K562 (cell line): ENCODE data around the gene DUSP5. TPM values are rescaled to one million over a fixed set of nuclear protein-coding genes. Genes with fewer than 3 reads are reported as not detected.

Experiments
- ATAC-seq: fragments of 200-7000 bp; cut with Tn5 transposase; 3 replicates; pipeline ENCODE4 v1.9.1; 2020; ENCODE audit warnings: moderate library complexity
- BruUV-seq: library from RNA; stranded (reverse); fragments of 400-500 nt; replicated peaks from 2 replicates; lab custom pipeline; 2021; lab: Mats Ljungman, UMichigan
- CTCF ChIA-PET: fragments of 300-600 bp; formaldehyde crosslinking; extraction: SDS; loops from one replicate; lab custom pipeline; 2021; ENCODE audit warnings: low intra/inter-chr PET ratio; lab: Yijun Ruan, JAX
- POLR2A ChIA-PET: fragments of 300-600, 350-650 bp; sonication (Branson Sonifier 250); formaldehyde crosslinking; extraction: SDS; loops from one replicate; lab custom pipeline; 2021; ENCODE audit warnings: antibody characterized with exemption, inconsistent platforms; lab: Yijun Ruan, JAX
- DNase-seq, 4 experiments: peaks; one replicate each; pipeline versions ENCODE4 v3.0.0 to v3.0.0-alpha.2; 2011 to 2018; ENCODE audit warnings: low spot score in 3 of 4, mixed read lengths in 3 of 4; ENCODE audit errors: extremely low read depth in 1 of 4
- FAIRE-seq: peaks from 2 replicates; lab custom pipeline; 2011; peaks lifted over from hg19 to GRCh38; lab: Jason Lieb, UNC
- H2AFZ ChIP-seq: 2 replicates; pipeline ENCODE4 v1.6.0; 2011; ENCODE audit warnings: low read depth, low read length, control low read depth, inconsistent platforms
- H3K27ac ChIP-seq: fragments of 200-600 bp; 3 replicates; pipeline ENCODE4 v1.8.0; 2011; ENCODE audit warnings: low read depth, mild to moderate bottlenecking, control low read depth, inconsistent platforms, low read length, moderate library complexity, mixed read lengths; ENCODE audit errors: extremely low read depth
- H3K27me3 ChIP-seq, 2 experiments: fragments of 300-600 bp in 1 of 2; 2 replicates in 1 of 2; 3 replicates in 1 of 2; pipeline versions ENCODE4 v1.6.0 to v1.8.0; 2011; ENCODE audit warnings: inconsistent platforms in 2 of 2, low read length in 2 of 2, mild to moderate bottlenecking in 1 of 2, mixed read lengths in 1 of 2, moderate library complexity in 1 of 2; ENCODE audit not compliant: control insufficient read depth in 2 of 2, insufficient read depth in 2 of 2
- H3K36me3 ChIP-seq: fragments of 300-600 bp; 3 replicates; pipeline ENCODE4 v1.8.0; 2011; ENCODE audit warnings: mild to moderate bottlenecking, low read length, inconsistent platforms; ENCODE audit not compliant: control insufficient read depth, insufficient read depth
- H3K4me1 ChIP-seq, 2 experiments: fragments of 200-600 bp in 1 of 2; replicated peaks in 1 of 2; 2 replicates in 1 of 2; 3 replicates in 1 of 2; pipeline versions ENCODE4 v1.5.1 to v1.8.0; 2011; ENCODE audit warnings: inconsistent platforms in 2 of 2, low read length in 2 of 2, mild to moderate bottlenecking in 1 of 2, mixed read lengths in 1 of 2, moderate library complexity in 1 of 2; ENCODE audit not compliant: control insufficient read depth in 2 of 2, insufficient read depth in 2 of 2
- H3K4me2 ChIP-seq: 2 replicates; pipeline ENCODE4 v1.6.1; 2011; ENCODE audit warnings: low read length, control low read depth, inconsistent platforms, mixed read lengths; ENCODE audit not compliant: insufficient read depth
- H3K4me3 ChIP-seq: fragments of 200-600 bp; sonication (generic), shearing (Covaris generic); 2 replicates; pipeline ENCODE4 v1.5.1; 2016; ENCODE audit warnings: control low read depth, inconsistent platforms
- H3K79me2 ChIP-seq: fragments of 200-600 bp; 3 replicates; pipeline ENCODE4 v1.8.0; 2011; ENCODE audit warnings: low read length, inconsistent platforms; ENCODE audit not compliant: control insufficient read depth, insufficient read depth
- H3K9ac ChIP-seq, 2 experiments: 2 replicates each; pipeline versions ENCODE4 v1.6.0 to v1.6.1; 2011; ENCODE audit warnings: low read depth in 2 of 2, low read length in 2 of 2, control low read depth in 1 of 2, inconsistent platforms in 1 of 2, mild to moderate bottlenecking in 1 of 2, mixed read lengths in 1 of 2; ENCODE audit not compliant: insufficient read depth in 1 of 2
- H3K9me1 ChIP-seq: one replicate; pipeline ENCODE4 v1.6.0; 2011; ENCODE audit warnings: inconsistent platforms, mild to moderate bottlenecking, low read length, moderate library complexity; ENCODE audit not compliant: control insufficient read depth, insufficient read depth
- H3K9me3 ChIP-seq: replicated peaks from 2 replicates; pipeline ENCODE4 v1.5.1; 2011; ENCODE audit warnings: low read depth, low read length, inconsistent platforms; ENCODE audit not compliant: control insufficient read depth, insufficient read depth
- H4K20me1 ChIP-seq: replicated peaks from 2 replicates; pipeline ENCODE4 v1.6.1; 2011; ENCODE audit warnings: low read length, inconsistent platforms, mixed read lengths; ENCODE audit not compliant: control insufficient read depth, insufficient read depth
- EGR1 ChIP-seq: fragments of 450-650 bp; conservative IDR thresholded peaks from 2 replicates; pipeline ENCODE4 v1.6.1; 2017; ENCODE audit warnings: mild to moderate bottlenecking
- GABPA ChIP-seq: fragments of 200-800 bp; sonication (Bioruptor generic); conservative IDR thresholded peaks from 2 replicates; pipeline ENCODE4 v1.6.1; 2016; ENCODE audit warnings: low read depth, missing genetic modification characterization, missing compliant biosample characterization
- MTF1 ChIP-seq: fragments of 250-450 bp; sonication (Bioruptor Pico); IDR thresholded peaks from 2 replicates; pipeline ENCODE4 v1.9.0; 2021; ENCODE audit warnings: moderate library complexity, mild to moderate bottlenecking, inconsistent platforms, borderline replicate concordance
- NR2C2 ChIP-seq, 2 experiments: fragments of 200-800 bp in 1 of 2; sonication (Bioruptor generic) in 1 of 2; sonication (generic) in 1 of 2; formaldehyde crosslinking in 1 of 2; IDR thresholded peaks; 2 replicates each; pipeline versions ENCODE4 v1.6.1 to v1.8.0; 2016 to 2022; ENCODE audit warnings: mild to moderate bottlenecking in 1 of 2, missing compliant biosample characterization in 1 of 2, missing genetic modification characterization in 1 of 2, missing genetic modification reagents in 1 of 2
- PCBP2 ChIP-seq: fragments of 200-400 bp; formaldehyde crosslinking; IDR thresholded peaks from 2 replicates; pipeline ENCODE4 v1.6.1; 2018; ENCODE audit warnings: low read length, low read depth, mild to moderate bottlenecking, moderate library complexity; ENCODE audit not compliant: poor library complexity, severe bottlenecking
- SAFB ChIP-seq: fragments of 200-400 bp; formaldehyde crosslinking; IDR thresholded peaks from 2 replicates; pipeline ENCODE4 v1.6.1; 2017; ENCODE audit warnings: low read depth, low read length, borderline replicate concordance
- WGBS: fragments of 100-300 bp; shearing (Covaris generic); methylation state at CpG from one replicate; pipeline ENCODE4 v1.1.6; 2016; ENCODE audit warnings: low coverage, mixed read lengths; ENCODE audit not compliant: insufficient coverage; ENCODE audit errors: missing lambda C conversion rate; 5-methylcytosine and 5-hydroxymethylcytosine counted together
- in situ Hi-C: fragments of 300-500 bp; cut with MboI; formaldehyde crosslinking; loops from 4 replicates; pipeline ENCODE4 v1.15.0; 2018; ENCODE audit warnings: inconsistent platforms, mixed read lengths
- intact Hi-C: fragments of 100-400 bp; cut with micrococcal nuclease; formaldehyde crosslinking; loops from 2 replicates; pipeline ENCODE4 v1.14.2; 2022
- polyA plus RNA-seq, 8 experiments: library from polyadenylated mRNA; depleted of rRNA in 4 of 8; stranded (reverse) in 5 of 8; unstranded in 3 of 8; fragments of >200 nt; fragmentation: Nextera tagmentation in 2 of 8; fragmentation: Illumina TruSeq in 1 of 8; extraction: Ambion mirVana in 2 of 8; extraction: Trizol in 1 of 8; gene quantifications; 2 replicates each; pipeline versions ENCODE4 v1.2.1 to v1.2.3, GENCODE V29; 2011 to 2014; ENCODE audit warnings: inconsistent platforms in 1 of 8, missing spikeins in 1 of 8
- total RNA-seq, 7 experiments: library from RNA; depleted of rRNA in 6 of 7; stranded (reverse); fragments of >200 nt in 6 of 7; fragmentation: Illumina TruSeq in 2 of 7; extraction: Trizol in 2 of 7; gene quantifications; 2 replicates each; pipeline versions ENCODE4 v1.2.1 to v1.2.3, GENCODE V29; 2011 to 2021; ENCODE audit warnings: low replicate concordance in 1 of 7

The DUSP5 gene
- total and polyA plus RNA-seq, 9 of the 15 experiments (the other 6 are each of a cell fraction or from before 2014, with no cell fraction given): 0.49 to 3.4 (median 2.0) TPM

GRCh38 chr10:110460111-110460809, 37.4 kb upstream of the DUSP5 start:
- no peaks in the 10 kb centered on the region for H3K9me1 ChIP-seq
- no peaks in the 10 kb centered on the region for H3K36me3 ChIP-seq
- no peaks in the 10 kb centered on the region for H4K20me1 ChIP-seq
- intact Hi-C loops: no loop called here
- DNase-seq: peak in 1 of 4 experiments; percentile 8
- no peak overlapping the region for H3K27ac ChIP-seq
- peak; percentile 41 for ATAC-seq
- no peaks in the 10 kb centered on the region for H3K9me3 ChIP-seq
- H3K79me2 ChIP-seq: no peaks in the 10 kb centered on the region
- 18% methylated on average over 8 of the region's 16 CpGs for WGBS
- no TSS peak for BruUV-seq
- in situ Hi-C loops: no loop called here
- TF ChIP-seq GABPA: peak; percentile 47
- TF ChIP-seq EGR1: peak; percentile 45
- no peak for TF ChIP-seq PCBP2
- no peak for TF ChIP-seq MTF1 (CRISPR knock-in tag)
- TF ChIP-seq SAFB: no peak
- TF ChIP-seq NR2C2 (CRISPR knock-in tag; IDR thresholded peaks at IDR 0.05): no peak
- peak; percentile 22; the same call in 1 of the 2 replicates for TF ChIP-seq NR2C2 (tag; IDR thresholded peaks at IDR 0.05)
- H3K4me3 ChIP-seq: no peak overlapping the region
- ChIA-PET POLR2A (interaction anchor here (0.6 kb wide), 1 partner anchor 61 kb away, joined by 3 read pairs; no protein-coding TSS in a partner anchor), CTCF (no interaction called here)
- H3K4me2 ChIP-seq: no peak overlapping the region
- peaks cover 0 to 7% of the 10 kb centered on the region in 2 experiments; a peak in 2 of 5 replicates for H3K4me1 ChIP-seq
- 0 out of 2 replicates have a peak overlapping the region, but pooled peaks have one; percentile 62 for H2AFZ ChIP-seq
- 0 out of 4 replicates have a peak overlapping the region, but pooled peaks of 1 of the 2 experiments have one; percentile 17 for H3K9ac ChIP-seq
- FAIRE-seq: no peak
- peaks cover 0 to 16% of the 10 kb centered on the region in 2 experiments; a peak in 2 of 5 replicates for H3K27me3 ChIP-seq
